Measurements from ENCODE around the gene LCNL1. TPM values are rescaled to one million over a fixed set of nuclear protein-coding genes. Genes with fewer than 3 reads are reported as not detected.

Gene LCNL1
- total RNA-seq, 1 donor from 2014 or later: not detected

GRCh38 chr9:136960212-136960937, 22.4 kb upstream of the LCNL1 start:
- TF ChIP-seq, protein P1, sequence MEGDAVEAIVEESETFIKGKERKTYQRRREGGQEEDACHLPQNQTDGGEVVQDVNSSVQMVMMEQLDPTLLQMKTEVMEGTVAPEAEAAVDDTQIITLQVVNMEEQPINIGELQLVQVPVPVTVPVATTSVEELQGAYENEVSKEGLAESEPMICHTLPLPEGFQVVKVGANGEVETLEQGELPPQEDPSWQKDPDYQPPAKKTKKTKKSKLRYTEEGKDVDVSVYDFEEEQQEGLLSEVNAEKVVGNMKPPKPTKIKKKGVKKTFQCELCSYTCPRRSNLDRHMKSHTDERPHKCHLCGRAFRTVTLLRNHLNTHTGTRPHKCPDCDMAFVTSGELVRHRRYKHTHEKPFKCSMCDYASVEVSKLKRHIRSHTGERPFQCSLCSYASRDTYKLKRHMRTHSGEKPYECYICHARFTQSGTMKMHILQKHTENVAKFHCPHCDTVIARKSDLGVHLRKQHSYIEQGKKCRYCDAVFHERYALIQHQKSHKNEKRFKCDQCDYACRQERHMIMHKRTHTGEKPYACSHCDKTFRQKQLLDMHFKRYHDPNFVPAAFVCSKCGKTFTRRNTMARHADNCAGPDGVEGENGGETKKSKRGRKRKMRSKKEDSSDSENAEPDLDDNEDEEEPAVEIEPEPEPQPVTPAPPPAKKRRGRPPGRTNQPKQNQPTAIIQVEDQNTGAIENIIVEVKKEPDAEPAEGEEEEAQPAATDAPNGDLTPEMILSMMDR (IDR thresholded peaks at IDR 0.05; ENCODE audit: unreplicated experiment): no peak
- no peak for DNase-seq (ENCODE audit: low spot score)
- H3K4me3 Mint-ChIP-seq (ENCODE audit: unreplicated experiment): no peak overlapping the region
- H3K36me3 Mint-ChIP-seq (ENCODE audit: low read depth, unreplicated experiment): no peaks in the 10 kb centered on the region
- H3K27me3 Mint-ChIP-seq (ENCODE audit: unreplicated experiment): peaks cover 8% of the 10 kb centered on the region
- H3K4me1 Mint-ChIP-seq (ENCODE audit: unreplicated experiment): no peaks in the 10 kb centered on the region
- H3K27ac Mint-ChIP-seq (ENCODE audit: unreplicated experiment): no peak overlapping the region
- no peaks in the 10 kb centered on the region for H3K9me3 Mint-ChIP-seq (ENCODE audit: unreplicated experiment)

DNA sequence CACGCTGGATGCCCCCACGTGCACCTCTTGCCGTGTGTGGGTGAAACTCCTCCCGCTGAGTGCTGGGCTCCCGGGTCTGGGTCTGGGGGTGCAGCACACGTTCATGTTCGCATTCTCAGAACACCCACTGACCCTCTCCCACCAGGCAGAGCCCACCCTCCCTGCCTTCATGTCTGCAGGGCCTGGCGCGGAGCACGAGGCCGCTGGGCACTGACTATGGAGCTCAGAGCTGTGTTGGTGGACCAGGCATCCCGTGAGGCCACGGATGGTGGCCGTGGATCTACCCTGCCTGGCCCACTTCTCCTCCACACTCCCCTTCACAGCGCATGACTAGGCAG, 21.9 kb upstream of the LCNL1 start:
- H3K4me1 Mint-ChIP-seq (ENCODE audit: unreplicated experiment): no peaks in the 10 kb centered on the region
- no peak overlapping the region for H3K27ac Mint-ChIP-seq (ENCODE audit: unreplicated experiment)
- no peak overlapping the region for H3K4me3 Mint-ChIP-seq (ENCODE audit: unreplicated experiment)
- H3K9me3 Mint-ChIP-seq (ENCODE audit: unreplicated experiment): no peaks in the 10 kb centered on the region
- peaks cover 10% of the 10 kb centered on the region for H3K27me3 Mint-ChIP-seq (ENCODE audit: unreplicated experiment)
- DNase-seq (ENCODE audit: low spot score): no peak
- no peaks in the 10 kb centered on the region for H3K36me3 Mint-ChIP-seq (ENCODE audit: low read depth, unreplicated experiment)
- TF ChIP-seq, protein P1 (IDR thresholded peaks at IDR 0.05; ENCODE audit: unreplicated experiment): no peak

GRCh38 chr9:136961279-136962065, 21.3 kb upstream of the LCNL1 start:
- no peak overlapping the region for H3K4me3 Mint-ChIP-seq (ENCODE audit: unreplicated experiment)
- H3K4me1 Mint-ChIP-seq (ENCODE audit: unreplicated experiment): no peaks in the 10 kb centered on the region
- no peak overlapping the region for H3K27ac Mint-ChIP-seq (ENCODE audit: unreplicated experiment)
- no peaks in the 10 kb centered on the region for H3K36me3 Mint-ChIP-seq (ENCODE audit: low read depth, unreplicated experiment)
- no peak for DNase-seq (ENCODE audit: low spot score)
- TF ChIP-seq, protein P1 (IDR thresholded peaks at IDR 0.05; ENCODE audit: unreplicated experiment): no peak
- H3K27me3 Mint-ChIP-seq (ENCODE audit: unreplicated experiment): peaks cover 13% of the 10 kb centered on the region
- H3K9me3 Mint-ChIP-seq (ENCODE audit: unreplicated experiment): no peaks in the 10 kb centered on the region

DNA sequence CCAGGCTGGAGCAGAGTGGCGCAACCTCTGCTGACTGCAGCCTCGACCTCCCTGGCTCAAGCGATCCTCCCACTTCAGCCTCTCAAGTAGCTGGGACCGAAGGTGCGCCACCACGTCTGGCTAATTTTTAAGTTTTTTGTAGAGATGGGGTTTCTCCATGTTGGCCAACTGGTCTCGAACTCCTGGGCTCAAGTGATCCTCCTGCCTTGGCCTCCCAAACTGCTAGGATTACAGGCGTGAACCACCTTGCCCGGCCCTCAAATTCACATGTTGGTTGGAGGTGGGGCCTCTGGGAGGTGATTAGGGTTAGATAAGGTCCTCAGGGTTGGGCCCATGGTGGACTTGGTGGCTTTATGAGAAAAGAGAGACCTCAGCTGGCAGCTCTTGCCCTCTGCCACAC, 20.6 kb upstream of the LCNL1 start:
- H3K27me3 Mint-ChIP-seq (ENCODE audit: unreplicated experiment): peaks cover 11% of the 10 kb centered on the region
- H3K27ac Mint-ChIP-seq (ENCODE audit: unreplicated experiment): no peak overlapping the region
- no peaks in the 10 kb centered on the region for H3K4me1 Mint-ChIP-seq (ENCODE audit: unreplicated experiment)
- no peak for DNase-seq (ENCODE audit: low spot score)
- no peaks in the 10 kb centered on the region for H3K36me3 Mint-ChIP-seq (ENCODE audit: low read depth, unreplicated experiment)
- no peaks in the 10 kb centered on the region for H3K9me3 Mint-ChIP-seq (ENCODE audit: unreplicated experiment)
- H3K4me3 Mint-ChIP-seq (ENCODE audit: unreplicated experiment): no peak overlapping the region
- TF ChIP-seq, protein P1 (IDR thresholded peaks at IDR 0.05; ENCODE audit: unreplicated experiment): no peak

GRCh38 chr9:136962701-136963248, 20.0 kb upstream of the LCNL1 start:
- Mint-ChIP-seq H3K9me3 (ENCODE audit: unreplicated experiment) (no peaks in the 10 kb centered on the region), H3K4me3 (ENCODE audit: unreplicated experiment) (no peak overlapping the region), H3K27ac (ENCODE audit: unreplicated experiment) (no peak overlapping the region), H3K36me3 (ENCODE audit: low read depth, unreplicated experiment) (no peaks in the 10 kb centered on the region), H3K4me1 (ENCODE audit: unreplicated experiment) (no peaks in the 10 kb centered on the region), H3K27me3 (ENCODE audit: unreplicated experiment) (peaks cover 8% of the 10 kb centered on the region)
- TF ChIP-seq, protein P1 (IDR thresholded peaks at IDR 0.05; ENCODE audit: unreplicated experiment): no peak
- DNase-seq (ENCODE audit: low spot score): no peak
